Activated naive CD8-positive, alpha-beta T cell treated with anti-CD3 and anti-CD28 coated beads for 36 hours (primary cell): ENCODE data around the gene CCKAR. TPM values are rescaled to one million over a fixed set of nuclear protein-coding genes. Genes with fewer than 3 reads are reported as not detected.

Experiments
- DNase-seq: peaks from one replicate; pipeline ENCODE4 v3.0.0; 2021
- H3K27ac Mint-ChIP-seq: one replicate; pipeline ENCODE4 v1.8.0; 2022; ENCODE audit warnings: mild to moderate bottlenecking, moderate library complexity, mixed read lengths
- H3K27me3 Mint-ChIP-seq: one replicate; pipeline ENCODE4 v1.8.0; 2022; ENCODE audit warnings: mild to moderate bottlenecking, mixed read lengths
- H3K36me3 Mint-ChIP-seq: one replicate; pipeline ENCODE4 v1.8.0; 2021; ENCODE audit warnings: mild to moderate bottlenecking, mixed read lengths
- H3K4me1 Mint-ChIP-seq: one replicate; pipeline ENCODE4 v1.8.0; 2021; ENCODE audit warnings: mixed read lengths
- H3K4me3 Mint-ChIP-seq: one replicate; pipeline ENCODE4 v1.8.0; 2022; ENCODE audit warnings: mild to moderate bottlenecking, moderate library complexity, mixed read lengths
- H3K9me3 Mint-ChIP-seq: one replicate; pipeline ENCODE4 v1.8.0; 2022; ENCODE audit warnings: mixed read lengths
- total RNA-seq, 2 experiments: library from RNA; stranded (reverse); gene quantifications; one replicate each; pipeline ENCODE4 v1.2.3, GENCODE V29; 2021

Gene CCKAR
- total RNA-seq, result not detected

GRCh38 chr4:26490111-26490959 lies at the start of gene CCKAR:
Gene CCKAR, minus strand, starts transcription at chr4:26490484. Its CDS starts 217 bp downstream, at chr4:26490267.
- Mint-ChIP-seq H3K27me3 (peaks cover 26% of the 10 kb centered on the region), H3K9me3 (peaks cover 4% of the 10 kb centered on the region), H3K4me3 (no peak within 1 kb of the TSS), H3K27ac (no peak within 1 kb of the TSS), H3K4me1 (no peaks in the 10 kb centered on the region), H3K36me3 (no peaks in the 10 kb centered on the region)
- no peak for DNase-seq

- H3K27ac Mint-ChIP-seq, result no peak overlapping the region
- H3K4me1 Mint-ChIP-seq, result no peaks in the 10 kb centered on the region
- no peaks in the 10 kb centered on the region for H3K9me3 Mint-ChIP-seq
- no peak for DNase-seq
- peaks cover 4% of the 10 kb centered on the region for H3K27me3 Mint-ChIP-seq
- H3K4me3 Mint-ChIP-seq, result no peak overlapping the region
- H3K36me3 Mint-ChIP-seq, result no peaks in the 10 kb centered on the region
These were observed 43.4 kb upstream of the CCKAR start for GRCh38 chr4:26533685-26534084.

GRCh38 chr4:26531491-26532116 lies 41.3 kb upstream of the CCKAR start:
- H3K27ac Mint-ChIP-seq, result no peak overlapping the region
- H3K36me3 Mint-ChIP-seq, result no peaks in the 10 kb centered on the region
- H3K9me3 Mint-ChIP-seq, result no peaks in the 10 kb centered on the region
- no peak for DNase-seq
- H3K4me3 Mint-ChIP-seq, result no peak overlapping the region
- H3K27me3 Mint-ChIP-seq, result peaks cover 4% of the 10 kb centered on the region
- no peaks in the 10 kb centered on the region for H3K4me1 Mint-ChIP-seq

GRCh38 chr4:26530099-26530498 lies 39.8 kb upstream of the CCKAR start:
- Mint-ChIP-seq H3K4me1 (no peaks in the 10 kb centered on the region), H3K27ac (no peak overlapping the region), H3K36me3 (no peaks in the 10 kb centered on the region), H3K27me3 (peaks cover 7% of the 10 kb centered on the region), H3K4me3 (no peak overlapping the region), H3K9me3 (no peaks in the 10 kb centered on the region)
- DNase-seq, result no peak

GRCh38 chr4:26529479-26529878 lies 39.2 kb upstream of the CCKAR start:
- Mint-ChIP-seq H3K4me3 (no peak overlapping the region), H3K27ac (no peak overlapping the region), H3K9me3 (no peaks in the 10 kb centered on the region), H3K4me1 (no peaks in the 10 kb centered on the region), H3K27me3 (peaks cover 7% of the 10 kb centered on the region), H3K36me3 (no peaks in the 10 kb centered on the region)
- no peak for DNase-seq

GRCh38 chr4:26525771-26526150 lies 35.5 kb upstream of the CCKAR start:
- Mint-ChIP-seq H3K9me3 (no peaks in the 10 kb centered on the region), H3K4me3 (no peak overlapping the region), H3K27me3 (peaks cover 7% of the 10 kb centered on the region), H3K4me1 (no peaks in the 10 kb centered on the region), H3K36me3 (no peaks in the 10 kb centered on the region), H3K27ac (no peak overlapping the region)
- no peak for DNase-seq

- Mint-ChIP-seq H3K27ac (no peak overlapping the region), H3K4me1 (no peaks in the 10 kb centered on the region), H3K4me3 (no peak overlapping the region), H3K9me3 (no peaks in the 10 kb centered on the region), H3K36me3 (no peaks in the 10 kb centered on the region), H3K27me3 (peaks cover 7% of the 10 kb centered on the region)
- no peak for DNase-seq
These were observed 35.0 kb upstream of the CCKAR start for GRCh38 chr4:26525136-26525770.

GRCh38 chr4:26524011-26524410 lies 33.7 kb upstream of the CCKAR start:
- no peak for DNase-seq
- no peaks in the 10 kb centered on the region for H3K36me3 Mint-ChIP-seq
- H3K4me1 Mint-ChIP-seq, result no peaks in the 10 kb centered on the region
- no peak overlapping the region for H3K4me3 Mint-ChIP-seq
- no peaks in the 10 kb centered on the region for H3K9me3 Mint-ChIP-seq
- no peak overlapping the region for H3K27ac Mint-ChIP-seq
- H3K27me3 Mint-ChIP-seq, result peaks cover 6% of the 10 kb centered on the region

- Mint-ChIP-seq H3K27ac (no peak overlapping the region), H3K36me3 (no peaks in the 10 kb centered on the region), H3K4me1 (no peaks in the 10 kb centered on the region), H3K9me3 (no peaks in the 10 kb centered on the region), H3K27me3 (peaks cover 6% of the 10 kb centered on the region), H3K4me3 (no peak overlapping the region)
- no peak for DNase-seq
These were observed 32.2 kb upstream of the CCKAR start for GRCh38 chr4:26522478-26522877.

- H3K27ac Mint-ChIP-seq, result no peak overlapping the region
- DNase-seq, result no peak
- H3K9me3 Mint-ChIP-seq, result no peaks in the 10 kb centered on the region
- peaks cover 6% of the 10 kb centered on the region for H3K27me3 Mint-ChIP-seq
- no peak overlapping the region for H3K4me3 Mint-ChIP-seq
- no peaks in the 10 kb centered on the region for H3K4me1 Mint-ChIP-seq
- no peaks in the 10 kb centered on the region for H3K36me3 Mint-ChIP-seq
These were observed 30.6 kb upstream of the CCKAR start for GRCh38 chr4:26520728-26521450.

- Mint-ChIP-seq H3K9me3 (no peaks in the 10 kb centered on the region), H3K4me1 (no peaks in the 10 kb centered on the region), H3K36me3 (no peaks in the 10 kb centered on the region), H3K4me3 (no peak overlapping the region), H3K27ac (no peak overlapping the region), H3K27me3 (peaks cover 14% of the 10 kb centered on the region)
- DNase-seq, result no peak
These were observed 25.7 kb upstream of the CCKAR start for GRCh38 chr4:26515936-26516335.

- DNase-seq, result no peak
- Mint-ChIP-seq H3K27me3 (peaks cover 11% of the 10 kb centered on the region), H3K27ac (no peak overlapping the region), H3K9me3 (no peaks in the 10 kb centered on the region), H3K4me1 (no peaks in the 10 kb centered on the region), H3K4me3 (no peak overlapping the region), H3K36me3 (no peaks in the 10 kb centered on the region)
These were observed 20.2 kb upstream of the CCKAR start for GRCh38 chr4:26510334-26510964.

GRCh38 chr4:26509681-26510333 lies 19.5 kb upstream of the CCKAR start:
- H3K4me3 Mint-ChIP-seq, result no peak overlapping the region
- no peaks in the 10 kb centered on the region for H3K4me1 Mint-ChIP-seq
- H3K27ac Mint-ChIP-seq, result no peak overlapping the region
- no peaks in the 10 kb centered on the region for H3K36me3 Mint-ChIP-seq
- no peak for DNase-seq
- no peaks in the 10 kb centered on the region for H3K9me3 Mint-ChIP-seq
- peaks cover 11% of the 10 kb centered on the region for H3K27me3 Mint-ChIP-seq

GRCh38 chr4:26507286-26507685 lies 17.0 kb upstream of the CCKAR start:
- Mint-ChIP-seq H3K36me3 (no peaks in the 10 kb centered on the region), H3K27me3 (peaks cover under 1% of the 10 kb centered on the region), H3K27ac (no peak overlapping the region), H3K4me1 (no peaks in the 10 kb centered on the region), H3K9me3 (no peaks in the 10 kb centered on the region), H3K4me3 (no peak overlapping the region)
- no peak for DNase-seq
